BLaER1 (cell line): ENCODE results near the gene DPM1.
A peak's percentile ranks its signal among the peaks of the same experiment; 100 is the strongest.

Experiments used
- H3K27ac ChIP-seq: shearing (Covaris generic); formaldehyde crosslinking; 2 replicates; pipeline ENCODE4 v1.8.1; 2022
- H3K27me3 ChIP-seq: shearing (Covaris generic); formaldehyde crosslinking; 2 replicates; pipeline ENCODE4 v1.8.1; 2022
- H3K36me3 ChIP-seq: shearing (Covaris generic); formaldehyde crosslinking; 2 replicates; pipeline ENCODE4 v1.8.1; 2022
- H3K4me1 ChIP-seq: shearing (Covaris generic); formaldehyde crosslinking; 2 replicates; pipeline ENCODE4 v1.8.1; 2022
- H3K4me2 ChIP-seq: shearing (Covaris generic); formaldehyde crosslinking; 2 replicates; pipeline ENCODE4 v1.8.1; 2022
- H3K4me3 ChIP-seq: shearing (Covaris generic); formaldehyde crosslinking; 2 replicates; pipeline ENCODE4 v1.8.1; 2022
- H3K9ac ChIP-seq: shearing (Covaris generic); formaldehyde crosslinking; 2 replicates; pipeline ENCODE4 v1.8.1; 2022
- H3K9me3 ChIP-seq: shearing (Covaris generic); formaldehyde crosslinking; 2 replicates; pipeline ENCODE4 v1.8.1; 2022
- H4K20me1 ChIP-seq: shearing (Covaris generic); formaldehyde crosslinking; 2 replicates; pipeline ENCODE4 v1.8.1; 2022
- Cebpa-rat ChIP-seq: shearing (Covaris generic); IDR thresholded peaks from 2 replicates; pipeline ENCODE4 v1.8.1; 2022

DPM1 gene

DNA sequence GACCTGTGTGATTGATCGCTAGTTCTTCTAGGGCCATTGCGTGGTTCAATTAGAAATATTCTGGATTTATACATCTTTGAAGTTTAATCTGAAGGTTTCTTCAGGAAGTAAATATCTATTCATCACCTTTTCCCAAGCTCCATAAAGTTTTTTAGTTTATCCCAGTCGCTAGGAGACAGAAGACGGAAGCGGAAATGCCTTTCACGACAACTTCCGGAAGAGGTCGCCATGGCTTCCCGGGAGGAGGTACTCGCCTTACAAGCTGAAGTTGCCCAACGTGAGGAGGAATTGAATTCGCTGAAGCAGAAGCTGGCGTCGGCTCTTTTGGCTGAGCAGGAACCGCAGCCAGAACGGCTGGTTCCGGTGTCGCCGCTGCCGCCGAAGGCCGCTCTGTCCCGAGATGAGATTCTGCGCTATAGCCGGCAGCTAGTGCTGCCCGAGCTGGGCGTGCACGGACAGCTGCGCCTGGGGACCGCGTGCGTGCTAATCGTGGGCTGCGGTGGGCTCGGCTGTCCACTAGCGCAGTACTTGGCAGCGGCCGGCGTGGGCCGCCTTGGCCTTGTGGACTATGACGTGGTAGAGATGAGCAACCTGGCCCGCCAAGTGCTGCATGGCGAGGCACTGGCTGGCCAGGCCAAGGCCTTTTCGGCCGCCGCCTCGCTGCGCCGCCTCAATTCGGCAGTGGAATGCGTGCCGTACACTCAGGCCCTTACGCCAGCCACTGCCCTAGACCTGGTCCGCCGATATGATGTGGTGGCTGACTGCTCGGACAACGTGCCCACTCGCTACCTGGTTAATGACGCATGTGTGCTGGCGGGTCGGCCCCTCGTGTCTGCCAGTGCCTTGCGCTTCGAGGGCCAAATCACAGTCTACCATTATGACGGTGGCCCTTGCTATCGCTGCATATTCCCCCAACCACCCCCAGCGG, 547 bp upstream of the DPM1 start, which contains the start of gene MOCS3:
Gene MOCS3, plus strand, starts transcription at position 204 of the 928 bp plus-strand sequence. Its CDS starts 25 bp downstream, at position 229.
- H3K4me2 ChIP-seq, result peak within 1 kb of the TSS; percentile 97
- H3K9ac ChIP-seq, result peak within 1 kb of the TSS; percentile 98
- no peaks in the 10 kb centered on the region for H3K9me3 ChIP-seq
- H3K4me3 ChIP-seq, result peak within 1 kb of the TSS; percentile 90
- H3K36me3 ChIP-seq, result peaks cover 28% of the 10 kb centered on the region
- no peaks in the 10 kb centered on the region for H3K27me3 ChIP-seq
- peaks cover 66% of the 10 kb centered on the region for H4K20me1 ChIP-seq
- H3K27ac ChIP-seq, result peak within 1 kb of the TSS; percentile 99
- TF ChIP-seq Cebpa-rat, result peak; percentile 68
- H3K4me1 ChIP-seq, result peaks cover 39% of the 10 kb centered on the region

DNA sequence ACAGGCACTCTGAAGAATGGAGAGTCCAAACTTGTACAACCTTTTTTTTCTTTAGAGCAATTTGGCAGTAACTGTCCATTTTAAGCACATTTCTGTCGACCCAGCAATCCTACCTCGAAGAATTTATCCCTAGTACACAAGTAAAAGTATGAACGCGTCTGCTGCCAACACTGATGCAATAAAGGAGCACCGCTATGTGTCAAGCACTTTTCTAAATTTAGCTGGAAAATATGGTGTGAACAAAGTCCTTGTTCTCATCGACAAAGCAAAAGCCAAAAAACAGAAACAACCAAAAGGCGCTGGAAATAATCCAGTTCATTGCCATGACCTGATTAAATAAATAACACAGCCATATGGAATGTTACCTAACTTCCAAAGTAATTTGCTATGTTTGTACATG, 1.1 kb downstream of the DPM1 start:
- peak overlapping the region; percentile 99; the same call in 1 of the 2 replicates for H3K27ac ChIP-seq
- H3K9ac ChIP-seq, result peak overlapping the region; percentile 98
- no peaks in the 10 kb centered on the region for H3K9me3 ChIP-seq
- peaks cover 39% of the 10 kb centered on the region for H3K4me1 ChIP-seq
- no peak for TF ChIP-seq Cebpa-rat
- peak overlapping the region; percentile 90 for H3K4me3 ChIP-seq
- H4K20me1 ChIP-seq, result peaks cover 80% of the 10 kb centered on the region
- H3K4me2 ChIP-seq, result peak overlapping the region; percentile 97
- H3K27me3 ChIP-seq, result no peaks in the 10 kb centered on the region
- peaks cover 40% of the 10 kb centered on the region for H3K36me3 ChIP-seq

DNA sequence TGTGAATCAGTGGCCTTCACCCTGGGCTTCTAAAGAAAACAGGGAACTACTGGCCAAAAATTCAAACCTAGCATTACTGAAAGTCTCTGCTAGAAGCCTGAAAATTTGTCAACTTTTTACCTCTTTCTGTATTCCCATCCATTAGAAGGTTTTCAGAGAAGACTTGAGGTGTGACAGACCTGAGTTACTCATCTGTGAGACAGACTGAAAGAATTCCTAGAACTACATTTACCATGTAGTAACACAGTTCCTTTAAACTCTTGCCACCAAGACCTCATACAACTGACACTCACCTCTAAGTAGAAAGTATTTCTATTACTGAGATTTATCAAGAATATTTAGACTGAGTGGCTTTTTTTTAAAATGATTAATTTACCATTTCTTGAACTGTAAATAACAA, 4.5 kb downstream of the DPM1 start:
- peaks cover 17% of the 10 kb centered on the region for H3K4me1 ChIP-seq
- no peak for TF ChIP-seq Cebpa-rat
- no peaks in the 10 kb centered on the region for H3K27me3 ChIP-seq
- no peaks in the 10 kb centered on the region for H3K9me3 ChIP-seq
- H3K36me3 ChIP-seq, result peaks cover 62% of the 10 kb centered on the region
- no peak overlapping the region for H3K27ac ChIP-seq
- no peak overlapping the region for H3K4me2 ChIP-seq
- H4K20me1 ChIP-seq, result peaks cover 79% of the 10 kb centered on the region
- H3K9ac ChIP-seq, result no peak overlapping the region
- H3K4me3 ChIP-seq, result no peak overlapping the region

DNA sequence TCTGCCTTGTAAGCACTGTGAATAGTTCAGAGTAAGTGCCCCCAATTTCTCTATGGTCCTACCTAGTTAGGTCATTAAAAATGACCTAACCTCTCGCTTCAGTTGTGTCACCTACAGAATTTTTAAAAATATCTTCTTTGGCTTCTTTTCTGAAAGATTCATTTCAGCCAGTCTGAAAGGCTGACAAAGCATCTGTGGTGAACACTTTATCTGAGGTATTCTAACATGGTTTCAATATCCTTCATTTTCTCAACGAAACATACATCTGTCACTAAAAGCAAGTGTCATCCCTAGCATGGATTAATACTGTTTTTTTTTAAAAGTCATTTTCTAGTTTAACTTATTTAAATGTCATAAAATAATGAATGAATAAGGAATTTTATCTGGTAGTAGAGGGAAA, 5.1 kb downstream of the DPM1 start:
- H3K27ac ChIP-seq, result no peak overlapping the region
- peaks cover 17% of the 10 kb centered on the region for H3K4me1 ChIP-seq
- H4K20me1 ChIP-seq, result peaks cover 79% of the 10 kb centered on the region
- H3K4me3 ChIP-seq, result no peak overlapping the region
- TF ChIP-seq Cebpa-rat, result no peak
- no peaks in the 10 kb centered on the region for H3K9me3 ChIP-seq
- no peak overlapping the region for H3K4me2 ChIP-seq
- peaks cover 69% of the 10 kb centered on the region for H3K36me3 ChIP-seq
- no peak overlapping the region for H3K9ac ChIP-seq
- H3K27me3 ChIP-seq, result no peaks in the 10 kb centered on the region

DNA sequence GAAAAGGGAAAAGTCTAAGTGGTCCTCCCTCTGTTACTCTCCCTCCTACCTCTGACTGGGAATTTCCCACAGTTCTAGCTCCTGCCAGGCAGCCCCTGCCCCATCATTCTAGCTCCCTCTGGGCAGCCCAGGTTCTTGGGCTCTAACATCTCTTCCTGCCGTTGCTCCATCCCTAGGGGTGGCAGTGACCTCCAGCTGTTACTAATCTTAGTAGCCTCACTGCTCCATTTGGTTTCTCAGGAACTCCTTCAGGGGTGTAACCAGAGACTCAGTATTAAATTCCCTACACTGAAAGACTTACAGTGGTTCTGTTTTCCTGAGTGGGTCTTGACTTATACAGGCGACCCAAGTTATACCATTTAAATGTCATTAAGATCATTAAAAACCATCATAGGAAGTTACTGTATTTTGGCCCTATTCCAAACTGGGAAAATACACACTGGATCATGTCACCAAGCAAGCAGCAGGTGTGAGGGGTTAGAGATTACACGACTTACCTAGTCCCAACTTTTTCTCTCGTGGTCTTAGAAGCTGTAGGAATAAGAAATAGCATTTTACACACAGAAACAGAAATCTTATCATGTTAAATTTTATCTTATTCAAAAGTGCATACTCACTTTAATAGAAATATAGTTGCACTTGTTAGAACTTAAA, 10.1 kb downstream of the DPM1 start:
- no peaks in the 10 kb centered on the region for H3K9me3 ChIP-seq
- no peaks in the 10 kb centered on the region for H3K4me1 ChIP-seq
- TF ChIP-seq Cebpa-rat, result no peak
- H3K36me3 ChIP-seq, result peaks cover 95% of the 10 kb centered on the region
- peaks cover 35% of the 10 kb centered on the region; the same call in 1 of the 2 replicates for H4K20me1 ChIP-seq
- H3K27me3 ChIP-seq, result no peaks in the 10 kb centered on the region
- no peak overlapping the region for H3K9ac ChIP-seq
- no peak overlapping the region for H3K4me3 ChIP-seq
- H3K27ac ChIP-seq, result no peak overlapping the region
- H3K4me2 ChIP-seq, result no peak overlapping the region

DNA sequence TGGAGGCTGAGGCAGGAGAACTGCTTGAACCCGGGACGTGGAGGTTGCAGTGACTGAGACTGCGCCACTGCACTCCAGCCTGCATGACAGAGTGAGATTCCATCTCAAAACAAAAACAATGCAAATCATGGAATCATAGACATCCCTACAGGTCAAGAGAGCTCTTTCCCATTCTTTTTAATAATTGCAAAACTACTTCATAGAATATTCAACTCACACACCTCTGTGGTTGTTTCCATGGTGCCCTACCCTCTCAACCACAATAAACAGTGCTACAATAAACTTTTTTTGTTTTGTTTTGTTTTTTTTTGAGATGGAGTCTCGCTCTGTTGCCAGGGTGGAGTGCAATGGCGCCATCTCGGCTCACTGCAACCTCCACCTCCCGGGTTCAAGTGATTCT, 15.3 kb downstream of the DPM1 start:
- H3K27me3 ChIP-seq, result no peaks in the 10 kb centered on the region
- H3K4me3 ChIP-seq, result no peak overlapping the region
- H3K4me2 ChIP-seq, result no peak overlapping the region
- peaks cover 6% of the 10 kb centered on the region; the same call in 1 of the 2 replicates for H4K20me1 ChIP-seq
- no peak overlapping the region for H3K27ac ChIP-seq
- no peaks in the 10 kb centered on the region for H3K9me3 ChIP-seq
- H3K9ac ChIP-seq, result no peak overlapping the region
- H3K4me1 ChIP-seq, result no peaks in the 10 kb centered on the region
- H3K36me3 ChIP-seq, result peaks cover 98% of the 10 kb centered on the region
- no peak for TF ChIP-seq Cebpa-rat

DNA sequence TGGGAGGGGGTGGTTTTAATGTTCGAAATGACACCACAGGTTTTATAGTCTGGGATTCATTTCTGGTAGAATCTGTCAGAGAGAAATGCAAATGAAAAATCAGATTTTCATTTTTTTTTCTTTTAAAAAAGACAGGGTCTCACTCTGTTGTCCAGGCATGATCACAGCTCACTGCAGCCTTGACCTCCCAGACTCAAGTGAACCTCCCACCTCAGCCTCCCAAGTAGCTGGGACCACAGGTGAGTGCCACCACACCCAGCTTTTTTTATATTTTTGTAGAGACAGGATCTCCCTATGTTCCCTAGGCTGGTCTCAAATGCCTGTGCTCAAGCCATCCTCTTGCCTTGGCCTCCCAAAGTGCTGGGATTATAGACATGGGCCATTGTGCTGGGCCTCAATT, 24.7 kb downstream of the DPM1 start:
- Histone ChIP-seq H3K27ac (no peak overlapping the region), H3K4me3 (no peak overlapping the region), H4K20me1 (peaks cover 13% of the 10 kb centered on the region), H3K27me3 (no peaks in the 10 kb centered on the region), H3K9me3 (no peaks in the 10 kb centered on the region), H3K4me1 (peaks cover 16% of the 10 kb centered on the region), H3K4me2 (no peak overlapping the region), H3K9ac (no peak overlapping the region), H3K36me3 (peaks cover 57% of the 10 kb centered on the region)
- no peak for TF ChIP-seq Cebpa-rat

DNA sequence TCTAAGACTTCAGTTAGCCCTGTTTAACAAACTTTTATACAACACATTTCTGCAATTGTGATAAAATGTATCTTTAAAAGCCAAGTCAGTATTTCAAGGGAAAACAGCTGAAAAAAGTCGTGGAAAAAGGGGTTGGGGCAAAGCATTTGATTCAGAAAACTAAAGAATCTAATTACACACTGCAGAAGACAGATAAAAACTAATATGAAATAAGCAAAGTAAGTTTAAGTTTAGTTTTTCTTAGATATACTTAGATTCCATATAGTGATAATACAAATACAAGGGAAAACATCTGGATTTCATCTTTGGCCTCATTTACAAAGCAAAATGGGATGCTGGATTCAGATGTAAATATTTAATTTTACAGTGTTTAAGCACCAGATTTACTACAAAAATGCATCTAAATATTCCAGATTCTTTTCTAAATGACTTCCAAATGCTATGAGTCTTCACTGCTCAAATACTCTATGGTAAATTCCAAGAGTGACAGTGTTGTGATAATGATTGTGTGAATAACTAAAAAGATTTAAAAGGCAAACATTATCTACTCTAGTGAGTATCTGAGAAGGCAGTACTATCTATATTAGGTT, 25.5 kb downstream of the DPM1 start:
- no peak for TF ChIP-seq Cebpa-rat
- Histone ChIP-seq H3K4me3 (no peak overlapping the region), H3K36me3 (peaks cover 58% of the 10 kb centered on the region), H3K27ac (no peak overlapping the region), H4K20me1 (peaks cover 21% of the 10 kb centered on the region), H3K4me1 (peaks cover 24% of the 10 kb centered on the region), H3K4me2 (no peak overlapping the region), H3K9me3 (no peaks in the 10 kb centered on the region), H3K27me3 (no peaks in the 10 kb centered on the region), H3K9ac (no peak overlapping the region)

DNA sequence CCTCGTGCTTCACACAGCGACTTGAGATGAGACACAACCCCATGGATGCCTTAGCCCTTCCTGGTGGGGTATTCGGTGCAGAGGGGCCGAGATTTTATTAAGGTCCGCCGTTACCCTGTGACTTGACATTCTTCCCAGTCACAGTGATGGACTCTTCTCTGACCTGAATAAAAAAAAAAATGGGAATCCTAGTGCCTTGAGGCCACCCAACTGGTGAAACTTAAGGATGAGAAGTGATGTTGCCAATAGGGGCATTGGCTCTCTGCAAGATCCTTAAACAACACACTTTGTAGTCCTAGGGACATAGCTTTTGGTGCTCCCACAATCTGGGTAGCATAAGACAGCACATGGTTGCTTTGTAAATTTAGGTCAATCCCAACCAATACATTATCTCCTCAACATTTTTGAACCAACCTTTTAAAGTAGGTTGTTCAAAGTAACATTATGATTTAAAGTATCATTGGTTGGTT, 26.3 kb downstream of the DPM1 start:
- H3K9ac ChIP-seq, result peak overlapping the region; percentile 100
- H3K4me2 ChIP-seq, result peak overlapping the region; percentile 62
- no peaks in the 10 kb centered on the region for H3K27me3 ChIP-seq
- H4K20me1 ChIP-seq, result peaks cover 28% of the 10 kb centered on the region
- H3K36me3 ChIP-seq, result peaks cover 58% of the 10 kb centered on the region
- H3K4me3 ChIP-seq, result peak overlapping the region; percentile 100; the same call in 1 of the 2 replicates
- H3K4me1 ChIP-seq, result peaks cover 31% of the 10 kb centered on the region
- no peaks in the 10 kb centered on the region for H3K9me3 ChIP-seq
- no peak for TF ChIP-seq Cebpa-rat
- H3K27ac ChIP-seq, result peak overlapping the region; percentile 100
